HEK293 (cell line): ENCODE data around the gene CCDC183.
"Not testable (repeated sequence)": the region's sequence is repeated elsewhere in the genome, so short reads cannot be mapped to it uniquely, and the experiment has no call there.

Source experiments
- CTCF ChIA-PET: fragments of 350-600 bp; formaldehyde crosslinking; extraction: SDS; loops from one replicate; lab custom pipeline; 2021; ENCODE audit warnings: antibody characterized with exemption; lab: Yijun Ruan, JAX
- POLR2A ChIA-PET: fragments of 300-600 bp; formaldehyde crosslinking; extraction: SDS; loops from one replicate; lab custom pipeline; 2020; ENCODE audit warnings: antibody characterized with exemption, inconsistent platforms; lab: Yijun Ruan, JAX
- H3K27ac ChIP-seq: fragments of 200-500 bp; sonication (Bioruptor generic); 2 replicates; pipeline ENCODE4 v1.5.1; 2014; ENCODE audit warnings: low read depth, low read length, control low read depth, inconsistent platforms; ENCODE audit errors: extremely low read depth
- H3K36me3 ChIP-seq, 2 experiments: fragments of 200-500 bp in 1 of 2; sonication (Bioruptor generic) in 1 of 2; 1 replicate in 1 of 2; 2 replicates in 1 of 2; pipeline ENCODE4 v1.5.1; 2014 to 2017; ENCODE audit warnings: inconsistent platforms in 2 of 2, low read length in 2 of 2; ENCODE audit not compliant: control insufficient read depth in 2 of 2, insufficient read depth in 1 of 2
- H3K4me1 ChIP-seq: fragments of 200-500 bp; sonication (Bioruptor generic); 2 replicates; pipeline ENCODE4 v1.5.1; 2014; ENCODE audit warnings: mild to moderate bottlenecking, low read length, inconsistent platforms; ENCODE audit not compliant: control insufficient read depth, insufficient read depth
- H3K4me3 ChIP-seq: 2 replicates; pipeline ENCODE4 v1.5.1; 2011; ENCODE audit warnings: low read depth, mild to moderate bottlenecking, control low read depth, low read length, moderate library complexity
- H3K9me3 ChIP-seq: fragments of 200-500 bp; sonication (Bioruptor generic); 2 replicates; pipeline ENCODE4 v1.5.1; 2014; ENCODE audit warnings: low read depth, low read length, inconsistent platforms; ENCODE audit not compliant: control insufficient read depth, insufficient read depth
- GLIS1 ChIP-seq: fragments of 450-650 bp; formaldehyde crosslinking; IDR thresholded peaks from 2 replicates; pipeline ENCODE4 v1.5.1; 2016; ENCODE audit warnings: missing biosample characterization, missing genetic modification characterization
- GLIS2 ChIP-seq: fragments of 450-650 bp; formaldehyde crosslinking; IDR thresholded peaks from 2 replicates; pipeline ENCODE4 v1.5.1; 2016; ENCODE audit warnings: missing biosample characterization, missing genetic modification characterization
- OSR2 ChIP-seq: fragments of 450-650 bp; formaldehyde crosslinking; IDR thresholded peaks from 2 replicates; pipeline ENCODE4 v1.5.1; 2016; ENCODE audit warnings: missing biosample characterization, missing genetic modification characterization
- OVOL3 ChIP-seq: fragments of 450-650 bp; formaldehyde crosslinking; IDR thresholded peaks from 2 replicates; pipeline ENCODE4 v1.5.1; 2016; ENCODE audit warnings: missing biosample characterization, missing genetic modification characterization
- PATZ1 ChIP-seq: fragments of 450-650 bp; formaldehyde crosslinking; IDR thresholded peaks from 2 replicates; pipeline ENCODE4 v1.5.1; 2016; ENCODE audit warnings: missing biosample characterization, missing genetic modification characterization
- ZBTB1 ChIP-seq: fragments of 450-650 bp; formaldehyde crosslinking; IDR thresholded peaks from 2 replicates; pipeline ENCODE4 v1.5.1; 2016; ENCODE audit warnings: missing biosample characterization, missing genetic modification characterization
- ZBTB44 ChIP-seq: fragments of 450-650 bp; IDR thresholded peaks from 2 replicates; pipeline ENCODE4 v1.5.1; 2018; ENCODE audit warnings: missing biosample characterization, mild to moderate bottlenecking, missing genetic modification characterization
- ZIC2 ChIP-seq: fragments of 450-650 bp; formaldehyde crosslinking; IDR thresholded peaks from 2 replicates; pipeline ENCODE4 v1.5.1; 2016; ENCODE audit warnings: missing biosample characterization, missing genetic modification characterization
- ZNF146 ChIP-seq: fragments of 450-650 bp; formaldehyde crosslinking; IDR thresholded peaks from 2 replicates; pipeline ENCODE4 v1.5.1; 2016; ENCODE audit warnings: missing biosample characterization, missing genetic modification characterization
- ZNF155 ChIP-seq: fragments of 450-650 bp; formaldehyde crosslinking; IDR thresholded peaks from 2 replicates; pipeline ENCODE4 v1.5.1; 2016; ENCODE audit warnings: missing biosample characterization, missing genetic modification characterization
- ZNF175 ChIP-seq: fragments of 450-650 bp; formaldehyde crosslinking; IDR thresholded peaks from 2 replicates; pipeline ENCODE4 v1.5.1; 2016; ENCODE audit warnings: missing biosample characterization, missing genetic modification characterization
- ZNF354C ChIP-seq: fragments of 450-650 bp; formaldehyde crosslinking; IDR thresholded peaks from 2 replicates; pipeline ENCODE4 v1.5.1; 2016; ENCODE audit warnings: missing biosample characterization, missing genetic modification characterization, low read depth, borderline replicate concordance
- ZNF423 ChIP-seq: fragments of 450-650 bp; formaldehyde crosslinking; IDR thresholded peaks from 2 replicates; pipeline ENCODE4 v1.5.1; 2016; ENCODE audit warnings: missing biosample characterization, missing genetic modification characterization
- ZNF645 ChIP-seq: fragments of 450-650 bp; formaldehyde crosslinking; IDR thresholded peaks from 2 replicates; pipeline ENCODE4; 2016; ENCODE audit warnings: missing biosample characterization, missing genetic modification characterization
- ZNF660 ChIP-seq: fragments of 450-650 bp; IDR thresholded peaks from 2 replicates; pipeline ENCODE4 v1.5.1; 2018; ENCODE audit warnings: missing biosample characterization, mild to moderate bottlenecking, missing genetic modification characterization
- ZNF843 ChIP-seq: fragments of 450-650 bp; formaldehyde crosslinking; IDR thresholded peaks from 2 replicates; pipeline ENCODE4 v1.5.1; 2016; ENCODE audit warnings: missing biosample characterization, missing genetic modification characterization
- ZSCAN4 ChIP-seq: fragments of 450-650 bp; formaldehyde crosslinking; IDR thresholded peaks from 2 replicates; pipeline ENCODE4 v1.5.1; 2017; ENCODE audit warnings: missing biosample characterization, missing genetic modification characterization
- TF ChIP-seq, protein P1 (sequence below): fragments of 450-650 bp; formaldehyde crosslinking; IDR thresholded peaks from 2 replicates; pipeline ENCODE4 v1.5.1; 2016; ENCODE audit warnings: missing biosample characterization, missing genetic modification characterization
- TF ChIP-seq, protein P2 (sequence below): fragments of 450-650 bp; formaldehyde crosslinking; IDR thresholded peaks from 2 replicates; pipeline ENCODE4 v1.5.1; 2016; ENCODE audit warnings: missing biosample characterization, missing genetic modification characterization

The CCDC183 gene

GRCh38 chr9:136764301-136764891 is 31.7 kb upstream of the CCDC183 start, which contains the start of gene LCN15 (continued):
- TF ChIP-seq ZNF645 (tag by site-specific recombination), result no peak
- TF ChIP-seq ZNF423 (tag by site-specific recombination), result 0 out of 2 replicates have a peak, but pooled peaks have one; percentile 49
- no peak for TF ChIP-seq ZNF155 (tag by site-specific recombination)
- peak; percentile 43; the same call in 1 of the 2 replicates for TF ChIP-seq OSR2 (tag by site-specific recombination)
- TF ChIP-seq PATZ1 (tag by site-specific recombination), result peak; percentile 64; the same call in 1 of the 2 replicates
- no peak for TF ChIP-seq ZNF354C
- TF ChIP-seq ZSCAN4 (tag by site-specific recombination), result no peak

DNA sequence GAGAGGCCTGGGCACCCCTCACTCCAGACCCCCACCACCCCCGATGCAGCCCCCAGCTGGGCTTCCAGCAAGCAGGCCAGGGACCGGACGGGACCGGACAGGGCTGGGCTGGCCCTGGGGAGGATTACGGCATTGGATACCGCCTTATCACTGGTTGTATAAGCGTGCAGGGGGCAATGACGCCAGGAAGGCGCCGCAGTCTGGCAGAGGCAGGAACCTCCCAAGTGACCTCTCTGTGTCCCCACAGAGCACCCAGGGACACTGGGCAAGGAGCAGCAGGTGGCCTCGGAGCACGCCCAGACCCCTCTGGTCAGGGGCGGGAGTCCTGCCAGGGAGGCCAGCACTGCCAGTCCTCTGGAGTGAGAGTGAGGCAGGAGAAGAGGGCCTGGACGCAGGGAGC is 31.1 kb upstream of the CCDC183 start:
- H3K4me1 ChIP-seq, result no peaks in the 10 kb centered on the region
- no peaks in the 10 kb centered on the region for H3K9me3 ChIP-seq
- no peak for TF ChIP-seq ZNF175 (tag by site-specific recombination)
- TF ChIP-seq GLIS2 (tag by site-specific recombination), result peak; percentile 11
- TF ChIP-seq, protein P1, sequence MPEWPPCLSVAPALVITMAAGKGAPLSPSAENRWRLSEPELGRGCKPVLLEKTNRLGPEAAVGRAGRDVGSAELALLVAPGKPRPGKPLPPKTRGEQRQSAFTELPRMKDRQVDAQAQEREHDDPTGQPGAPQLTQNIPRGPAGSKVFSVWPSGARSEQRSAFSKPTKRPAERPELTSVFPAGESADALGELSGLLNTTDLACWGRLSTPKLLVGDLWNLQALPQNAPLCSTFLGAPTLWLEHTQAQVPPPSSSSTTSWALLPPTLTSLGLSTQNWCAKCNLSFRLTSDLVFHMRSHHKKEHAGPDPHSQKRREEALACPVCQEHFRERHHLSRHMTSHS, result no peak
- TF ChIP-seq ZNF146 (tag by site-specific recombination), result no peak
- TF ChIP-seq ZIC2 (tag by site-specific recombination), result peak; percentile 56
- no peak for TF ChIP-seq ZNF660 (tag by site-specific recombination)
- TF ChIP-seq, protein P2, sequence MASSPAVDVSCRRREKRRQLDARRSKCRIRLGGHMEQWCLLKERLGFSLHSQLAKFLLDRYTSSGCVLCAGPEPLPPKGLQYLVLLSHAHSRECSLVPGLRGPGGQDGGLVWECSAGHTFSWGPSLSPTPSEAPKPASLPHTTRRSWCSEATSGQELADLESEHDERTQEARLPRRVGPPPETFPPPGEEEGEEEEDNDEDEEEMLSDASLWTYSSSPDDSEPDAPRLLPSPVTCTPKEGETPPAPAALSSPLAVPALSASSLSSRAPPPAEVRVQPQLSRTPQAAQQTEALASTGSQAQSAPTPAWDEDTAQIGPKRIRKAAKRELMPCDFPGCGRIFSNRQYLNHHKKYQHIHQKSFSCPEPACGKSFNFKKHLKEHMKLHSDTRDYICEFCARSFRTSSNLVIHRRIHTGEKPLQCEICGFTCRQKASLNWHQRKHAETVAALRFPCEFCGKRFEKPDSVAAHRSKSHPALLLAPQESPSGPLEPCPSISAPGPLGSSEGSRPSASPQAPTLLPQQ (tag by site-specific recombination), result no peak
- TF ChIP-seq ZNF843 (tag by site-specific recombination), result no peak
- no peak for TF ChIP-seq ZBTB1 (tag by site-specific recombination)
- peak; percentile 53 for TF ChIP-seq GLIS1 (tag by site-specific recombination)
- no peak for TF ChIP-seq OVOL3 (tag by site-specific recombination)
- TF ChIP-seq ZBTB44, result no peak
- no peaks in the 10 kb centered on the region for H3K36me3 ChIP-seq
- POLR2A ChIA-PET, result no interaction called here
- no peak overlapping the region for H3K4me3 ChIP-seq
- CTCF ChIA-PET, result interaction anchor here (0.5 to 2.0 kb wide), 7 partner anchors 20 to 277 kb away, joined by 3 to 6 read pairs (median 4); partner anchors contain the start of gene AJM1
- H3K27ac ChIP-seq, result no peak overlapping the region

DNA sequence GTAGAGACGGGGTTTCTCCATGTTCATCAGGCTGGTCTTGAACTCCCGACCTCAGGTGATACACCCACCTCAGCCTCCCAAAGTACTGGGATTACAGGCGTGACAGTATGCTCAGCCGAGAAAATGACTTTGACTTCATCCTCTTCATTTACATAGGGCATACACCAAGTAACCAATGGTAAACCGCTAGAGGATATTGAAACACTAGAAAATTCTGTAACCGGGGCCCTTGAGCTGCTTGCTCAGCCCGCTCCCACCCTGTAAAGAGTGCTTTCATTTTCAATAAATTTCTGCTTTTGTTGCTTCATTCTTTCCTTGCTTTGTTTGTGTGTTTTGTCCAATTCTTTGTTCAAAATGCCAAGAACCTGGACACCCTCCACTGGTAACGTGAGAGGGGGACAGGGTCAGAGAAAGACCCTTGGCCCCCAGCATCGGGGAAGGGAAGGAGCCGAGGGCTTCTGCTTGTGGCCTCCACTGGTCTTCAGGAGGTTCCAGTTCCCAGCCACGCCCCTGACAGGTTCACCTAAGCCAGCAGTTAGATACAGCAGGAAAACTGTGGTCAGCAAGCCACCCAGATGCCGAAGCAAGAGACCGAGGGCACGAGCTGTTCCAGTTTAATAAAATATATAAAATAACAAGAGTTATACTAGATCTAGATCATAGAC is 30.3 kb upstream of the CCDC183 start:
- not testable (repeated sequence) for H3K36me3 ChIP-seq, H3K27ac ChIP-seq, H3K4me1 ChIP-seq, H3K9me3 ChIP-seq, H3K4me3 ChIP-seq
- ChIA-PET POLR2A (interaction anchor here (1.7 kb wide), 1 partner anchor 38 kb away, joined by 7 read pairs; no protein-coding TSS in a partner anchor), CTCF (interaction anchor here (0.6 to 4.7 kb wide), 12 partner anchors 9 to 493 kb away, joined by 3 to 79 read pairs (median 4); partner anchors contain the start of gene LCN8)
